ENCODE measurements around the gene TRPC4AP. TPM values are rescaled to one million over a fixed set of nuclear protein-coding genes. Genes with fewer than 3 reads are reported as not detected.

TRPC4AP gene
- total and polyA plus RNA-seq, 12 donors = 26.2 to 46.4 (median 38.0) TPM

DNA sequence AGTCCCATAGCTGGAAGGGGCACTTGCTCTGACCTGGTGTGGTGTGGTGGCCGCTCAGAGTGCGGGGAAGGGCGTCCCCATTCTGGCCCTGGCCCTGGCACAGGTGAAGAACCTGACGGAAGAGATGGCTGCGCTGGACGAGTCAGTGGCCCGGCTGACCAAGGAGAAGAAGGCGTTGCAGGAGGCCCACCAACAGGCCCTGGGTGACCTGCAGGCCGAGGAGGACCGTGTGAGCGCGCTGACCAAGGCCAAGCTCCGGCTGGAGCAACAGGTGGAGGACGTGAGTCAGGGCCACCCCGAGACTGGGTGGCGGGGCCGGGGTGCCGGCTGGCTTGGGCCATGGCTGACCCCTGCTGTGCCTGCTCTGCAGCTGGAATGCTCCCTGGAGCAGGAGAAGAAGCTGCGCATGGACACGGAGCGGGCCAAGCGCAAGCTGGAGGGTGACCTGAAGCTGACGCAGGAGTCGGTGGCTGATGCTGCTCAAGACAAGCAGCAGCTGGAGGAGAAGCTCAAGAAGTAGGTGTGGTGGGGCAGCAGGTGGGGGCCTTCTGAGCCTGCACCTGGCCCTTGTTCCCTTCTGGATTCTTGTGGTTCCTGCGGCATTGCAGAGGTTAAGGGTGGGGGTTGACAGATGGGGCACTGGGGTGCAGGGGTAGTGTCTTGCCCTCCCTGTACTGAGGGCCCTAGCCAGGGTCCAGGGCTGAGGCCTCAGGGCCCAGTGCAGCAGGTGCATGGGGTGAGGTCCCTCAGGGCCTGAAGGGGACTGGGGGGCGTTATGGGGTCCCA lies 96.2 kb downstream of the TRPC4AP start:
- Histone ChIP-seq H3K4me1 (peaks cover 0 to 45% (median 0%) of the 10 kb centered on the region in 9 donors), H3K4me3 (no peak overlapping the region), H3K9me3 (no peaks in the 10 kb centered on the region), H3K27ac (peak overlapping the region in 2 of 10 donors; percentile 15 to 30), H3K36me3 (peaks cover 13 to 99% (median 83%) of the 10 kb centered on the region in 9 donors), H3K27me3 (no peaks in the 10 kb centered on the region)
- WGBS, 2 donors = 85 to 91% methylated on average over 26 of the region's 26 CpGs
- intact Hi-C loops (cut with DNase I) = no loop called here
- TF ChIP-seq, protein P1, sequence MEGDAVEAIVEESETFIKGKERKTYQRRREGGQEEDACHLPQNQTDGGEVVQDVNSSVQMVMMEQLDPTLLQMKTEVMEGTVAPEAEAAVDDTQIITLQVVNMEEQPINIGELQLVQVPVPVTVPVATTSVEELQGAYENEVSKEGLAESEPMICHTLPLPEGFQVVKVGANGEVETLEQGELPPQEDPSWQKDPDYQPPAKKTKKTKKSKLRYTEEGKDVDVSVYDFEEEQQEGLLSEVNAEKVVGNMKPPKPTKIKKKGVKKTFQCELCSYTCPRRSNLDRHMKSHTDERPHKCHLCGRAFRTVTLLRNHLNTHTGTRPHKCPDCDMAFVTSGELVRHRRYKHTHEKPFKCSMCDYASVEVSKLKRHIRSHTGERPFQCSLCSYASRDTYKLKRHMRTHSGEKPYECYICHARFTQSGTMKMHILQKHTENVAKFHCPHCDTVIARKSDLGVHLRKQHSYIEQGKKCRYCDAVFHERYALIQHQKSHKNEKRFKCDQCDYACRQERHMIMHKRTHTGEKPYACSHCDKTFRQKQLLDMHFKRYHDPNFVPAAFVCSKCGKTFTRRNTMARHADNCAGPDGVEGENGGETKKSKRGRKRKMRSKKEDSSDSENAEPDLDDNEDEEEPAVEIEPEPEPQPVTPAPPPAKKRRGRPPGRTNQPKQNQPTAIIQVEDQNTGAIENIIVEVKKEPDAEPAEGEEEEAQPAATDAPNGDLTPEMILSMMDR (IDR thresholded peaks at IDR 0.05) = no peak
- ATAC-seq = no peak
- DNase-seq = no peak

GRCh38 chr20:34995696-34996095 lies 96.9 kb downstream of the TRPC4AP start:
- DNase-seq (no peak), ATAC-seq (peak in 1 of 8 donors; percentile 4)
- H3K9me3 ChIP-seq = no peaks in the 10 kb centered on the region
- peaks cover 5 to 99% (median 80%) of the 10 kb centered on the region in 9 donors for H3K36me3 ChIP-seq
- H3K4me1 ChIP-seq = peaks cover 0 to 49% (median 0%) of the 10 kb centered on the region in 9 donors
- peak overlapping the region in 2 of 10 donors; percentile 21 to 40 for H3K27ac ChIP-seq
- intact Hi-C loops (cut with DNase I) = no loop called here
- H3K27me3 ChIP-seq = no peaks in the 10 kb centered on the region
- 72 to 82% methylated on average over 7 of the region's 7 CpGs for WGBS, 2 donors
- H3K4me3 ChIP-seq = no peak overlapping the region
- TF ChIP-seq, protein P1 (IDR thresholded peaks at IDR 0.05) = no peak

DNA sequence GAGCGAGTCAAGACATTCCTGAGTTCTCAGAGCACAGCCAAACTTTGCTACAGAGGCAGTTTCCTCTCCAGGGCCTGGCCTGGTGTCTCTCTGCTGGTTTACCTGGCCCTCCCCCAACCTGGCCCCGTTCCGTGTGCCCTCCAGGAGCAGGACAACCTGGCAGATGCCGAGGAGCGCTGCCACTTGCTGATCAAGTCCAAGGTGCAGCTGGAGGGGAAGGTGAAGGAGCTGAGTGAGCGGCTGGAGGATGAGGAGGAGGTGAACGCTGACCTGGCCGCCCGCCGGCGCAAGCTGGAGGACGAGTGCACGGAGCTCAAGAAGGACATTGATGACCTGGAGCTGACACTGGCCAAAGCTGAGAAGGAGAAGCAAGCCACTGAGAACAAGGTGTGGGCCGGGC lies 97.4 kb downstream of the TRPC4AP start:
- ATAC-seq (no peak), DNase-seq (no peak)
- peaks cover 0 to 52% (median 0%) of the 10 kb centered on the region in 9 donors for H3K4me1 ChIP-seq

GRCh38 chr20:34994509-34995131 lies 98.0 kb downstream of the TRPC4AP start:
- DNase-seq (no peak), ATAC-seq (no peak)
- Histone ChIP-seq H3K27ac (peak overlapping the region in 6 of 10 donors; percentile 10 to 65 (median 46)), H3K36me3 (peaks cover 0 to 99% (median 77%) of the 10 kb centered on the region in 9 donors), H3K27me3 (no peaks in the 10 kb centered on the region), H3K4me1 (peaks cover 0 to 57% (median 0%) of the 10 kb centered on the region in 9 donors), H3K4me3 (no peak overlapping the region), H3K9me3 (no peaks in the 10 kb centered on the region)
- intact Hi-C loops (cut with DNase I) = no loop called here
- WGBS, 2 donors = 60 to 72% methylated on average over 14 of the region's 14 CpGs
- TF ChIP-seq, protein P1 (IDR thresholded peaks at IDR 0.05) = no peak

More for the DNA sequence above, 97.4 kb downstream of the TRPC4AP start:
- peaks cover under 1 to 99% (median 80%) of the 10 kb centered on the region in 9 donors for H3K36me3 ChIP-seq
- no peaks in the 10 kb centered on the region for H3K27me3 ChIP-seq
- peak overlapping the region in 3 of 10 donors; percentile 9 to 51 (median 40) for H3K27ac ChIP-seq
- intact Hi-C loops (cut with DNase I) = no loop called here
- 77 to 83% methylated on average over 14 of the region's 14 CpGs for WGBS, 2 donors
- TF ChIP-seq, protein P1 (IDR thresholded peaks at IDR 0.05) = no peak
- H3K4me3 ChIP-seq = no peak overlapping the region
- no peaks in the 10 kb centered on the region for H3K9me3 ChIP-seq
